ENCODE data around the gene SCRN2. TPM values are rescaled to one million over a fixed set of nuclear protein-coding genes. Genes with fewer than 3 reads are reported as not detected.

SCRN2 gene
- total and polyA plus RNA-seq, 2 donors (not counting 3 experiments of a cell fraction or from before 2014, with no cell fraction given): 31.7 to 48.9 TPM

- TF ChIP-seq POLR2AphosphoS5 (IDR thresholded peaks at IDR 0.05; ENCODE audit: insufficient read depth, low read depth, low read length) (no peak), FOS (IDR thresholded peaks at IDR 0.05; ENCODE audit: borderline replicate concordance, insufficient read depth, low read length) (no peak), MYC (IDR thresholded peaks at IDR 0.05; ENCODE audit: low read depth, low read length) (no peak), EZH2 (IDR thresholded peaks at IDR 0.05; ENCODE audit: borderline replicate concordance, low read depth, low read length, severe bottlenecking) (no peak), POLR2A (IDR thresholded peaks at IDR 0.05; ENCODE audit: low read depth, low read length) (no peak), GATA2 (IDR thresholded peaks at IDR 0.05; ENCODE audit: insufficient read depth, insufficient read length, low read depth, low read length) (no peak), JUN (IDR thresholded peaks at IDR 0.05; ENCODE audit: borderline replicate concordance, insufficient read depth, insufficient read length, low read depth) (no peak)
- TF ChIP-seq, protein P1, sequence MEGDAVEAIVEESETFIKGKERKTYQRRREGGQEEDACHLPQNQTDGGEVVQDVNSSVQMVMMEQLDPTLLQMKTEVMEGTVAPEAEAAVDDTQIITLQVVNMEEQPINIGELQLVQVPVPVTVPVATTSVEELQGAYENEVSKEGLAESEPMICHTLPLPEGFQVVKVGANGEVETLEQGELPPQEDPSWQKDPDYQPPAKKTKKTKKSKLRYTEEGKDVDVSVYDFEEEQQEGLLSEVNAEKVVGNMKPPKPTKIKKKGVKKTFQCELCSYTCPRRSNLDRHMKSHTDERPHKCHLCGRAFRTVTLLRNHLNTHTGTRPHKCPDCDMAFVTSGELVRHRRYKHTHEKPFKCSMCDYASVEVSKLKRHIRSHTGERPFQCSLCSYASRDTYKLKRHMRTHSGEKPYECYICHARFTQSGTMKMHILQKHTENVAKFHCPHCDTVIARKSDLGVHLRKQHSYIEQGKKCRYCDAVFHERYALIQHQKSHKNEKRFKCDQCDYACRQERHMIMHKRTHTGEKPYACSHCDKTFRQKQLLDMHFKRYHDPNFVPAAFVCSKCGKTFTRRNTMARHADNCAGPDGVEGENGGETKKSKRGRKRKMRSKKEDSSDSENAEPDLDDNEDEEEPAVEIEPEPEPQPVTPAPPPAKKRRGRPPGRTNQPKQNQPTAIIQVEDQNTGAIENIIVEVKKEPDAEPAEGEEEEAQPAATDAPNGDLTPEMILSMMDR (IDR thresholded peaks at IDR 0.05; ENCODE audit: extremely low read depth in 1 of 2, insufficient read depth in 1 of 2, low read depth in 1 of 2, low read length in 2 of 2): no peak
- TF ChIP-seq, protein P2, sequence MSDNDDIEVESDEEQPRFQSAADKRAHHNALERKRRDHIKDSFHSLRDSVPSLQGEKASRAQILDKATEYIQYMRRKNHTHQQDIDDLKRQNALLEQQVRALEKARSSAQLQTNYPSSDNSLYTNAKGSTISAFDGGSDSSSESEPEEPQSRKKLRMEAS (IDR thresholded peaks at IDR 0.05; ENCODE audit: insufficient read depth, insufficient read length): no peak
- Histone ChIP-seq H3K27ac (ENCODE audit: insufficient read depth, low read depth, low read length) (no peak overlapping the region), H2AFZ (ENCODE audit: low read depth, low read length) (peak overlapping the region; percentile 19), H3K9ac (replicated peaks; ENCODE audit: extremely low read depth, insufficient read depth, low read length) (no peak overlapping the region), H3K4me1 (ENCODE audit: control insufficient read depth, extremely low read depth, insufficient read depth, low read length) (peaks cover 10% of the 10 kb centered on the region), H3K79me2 (ENCODE audit: control insufficient read depth, insufficient read depth, low read length) (no peaks in the 10 kb centered on the region), H3K4me3 (replicated peaks in 1 of 3; ENCODE audit: insufficient read depth in 1 of 3, low read depth in 1 of 3, low read length in 3 of 3) (no peak overlapping the region), H3K27me3 (ENCODE audit: control insufficient read depth in 2 of 2, insufficient read depth in 2 of 2, low read length in 2 of 2) (peaks cover 3 to 11% of the 10 kb centered on the region in 2 experiments), H3K9me3 (replicated peaks; ENCODE audit: control insufficient read depth, insufficient read depth, low read length) (no peaks in the 10 kb centered on the region), H3K4me2 (ENCODE audit: insufficient read depth, low read length) (peak overlapping the region; percentile 23), H3K36me3 (ENCODE audit: control insufficient read depth in 2 of 2, extremely low read depth in 1 of 2, insufficient read depth in 2 of 2, low read length in 2 of 2) (no peaks in the 10 kb centered on the region), H3K9me1 (replicated peaks; ENCODE audit: control insufficient read depth, extremely low read depth, insufficient read depth, low read length) (no peaks in the 10 kb centered on the region), H4K20me1 (replicated peaks; ENCODE audit: control insufficient read depth, extremely low read depth, insufficient read depth, low read length) (no peaks in the 10 kb centered on the region)
- ChIA-PET POLR2A (no interaction called here), CTCF (interaction anchor here (0.7 to 10.2 kb wide), 10 partner anchors 9 to 168 kb away, joined by 3 to 367 read pairs (median 4); partner anchors contain the start of genes OSBPL7 and SCRN2)
- BruUV-seq (replicated peaks): no TSS peak
- FAIRE-seq (peak; percentile 8), DNase-seq (ENCODE audit: low read depth, low spot score) (no peak)
- intact Hi-C loops (cut with micrococcal nuclease) (no loop called here), dilution Hi-C loops (cut with MboI; ENCODE audit: extremely low pct_ligation_motif_present, low sequenced_read_pairs) (no loop called here)
Measured at GRCh38 chr17:47850373-47850691, 9.3 kb upstream of the SCRN2 start.

Measured in endothelial cell of umbilical vein (primary cell).